ENCODE measurements around the gene FRMD4B. TPM values are rescaled to one million over a fixed set of nuclear protein-coding genes. Genes with fewer than 3 reads are reported as not detected.

FRMD4B gene
- total and polyA plus RNA-seq, 2 experiments from 2014 or later = 6.4 to 12.8 TPM

- TF ChIP-seq ZNF462 (CRISPR knock-in tag; IDR thresholded peaks at IDR 0.05) (no peak), STAT1 (IDR thresholded peaks at IDR 0.05; ENCODE audit: unreplicated experiment) (no peak), CTCF (conservative IDR thresholded peaks at IDR 0.05; ENCODE audit: low read depth in 2 of 2) (no peak), ZNF114 (CRISPR knock-in tag; IDR thresholded peaks at IDR 0.05) (no peak), EZH2phosphoT487 (IDR thresholded peaks at IDR 0.05; ENCODE audit: unreplicated experiment) (no peak), POLR2AphosphoS5 (IDR thresholded peaks at IDR 0.05; ENCODE audit: low read depth) (no peak), ZNF331 (CRISPR knock-in tag; IDR thresholded peaks at IDR 0.05; ENCODE audit: low read depth) (no peak), CREB1 (CRISPR knock-in tag; IDR thresholded peaks at IDR 0.05; ENCODE audit: low read depth) (no peak)
These were observed 2.4 kb upstream of the FRMD4B start (continued) for GRCh38 chr3:69388241-69388640.
